ENCODE data around the gene KSR1.
A peak's percentile ranks its signal among the peaks of the same experiment; 100 is the strongest.

Gene KSR1

GRCh38 chr17:27514595-27515413 is 58.6 kb downstream of the KSR1 start:
- no peak for DNase-seq (ENCODE audit: low read depth, low spot score)

- DNase-seq (ENCODE audit: low read depth, low spot score), result no peak
Observed at GRCh38 chr17:27518048-27518447, 61.8 kb downstream of the KSR1 start.

- no peak for DNase-seq (ENCODE audit: low read depth, low spot score)
Observed at GRCh38 chr17:27518545-27519521, 62.6 kb downstream of the KSR1 start.

GRCh38 chr17:27519550-27519949 is 63.3 kb downstream of the KSR1 start:
- DNase-seq (ENCODE audit: low read depth, low spot score), result no peak

DNA sequence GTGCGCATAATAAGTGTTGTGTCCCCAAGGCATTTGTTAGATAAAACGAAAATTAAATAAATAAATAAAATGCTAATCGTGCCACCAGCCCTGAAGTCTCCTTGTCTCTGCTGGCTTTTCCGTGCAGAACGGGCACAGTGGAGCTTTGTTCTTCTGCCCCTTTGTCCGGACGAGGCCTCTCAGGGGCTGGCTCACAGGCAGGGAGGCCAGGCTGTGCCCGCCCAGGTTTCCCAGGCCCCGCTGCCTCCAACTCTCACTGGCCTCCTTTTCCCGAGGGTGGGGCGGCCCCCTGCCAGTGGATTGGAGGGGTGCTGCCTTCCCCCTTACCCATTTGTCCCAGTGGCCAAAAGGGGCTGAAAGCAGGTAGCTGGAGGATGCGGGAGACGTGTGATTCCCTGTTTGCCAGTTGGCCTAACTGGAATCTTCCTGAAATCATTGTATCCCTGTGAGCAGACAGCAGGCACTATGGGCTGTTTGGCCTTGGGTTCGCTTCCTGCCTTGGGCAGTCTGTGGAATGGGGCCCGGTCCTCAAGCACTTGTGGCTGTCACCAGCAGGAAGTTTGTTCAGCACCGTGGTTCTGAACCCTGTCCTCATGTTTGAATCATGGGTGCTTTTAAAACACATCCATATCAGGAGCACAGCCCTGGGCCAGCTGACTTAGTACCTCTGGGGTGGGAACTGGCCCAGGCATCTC is 64.4 kb downstream of the KSR1 start:
- DNase-seq (ENCODE audit: low read depth, low spot score), result no peak

- no peak for DNase-seq (ENCODE audit: low read depth, low spot score)
Observed at GRCh38 chr17:27521281-27522027, 65.2 kb downstream of the KSR1 start.

GRCh38 chr17:27522028-27522635 is 65.9 kb downstream of the KSR1 start:
- peak; percentile 44 for DNase-seq (ENCODE audit: low read depth, low spot score)

GRCh38 chr17:27523712-27524111 is 67.5 kb downstream of the KSR1 start:
- no peak for DNase-seq (ENCODE audit: low read depth, low spot score)

DNA sequence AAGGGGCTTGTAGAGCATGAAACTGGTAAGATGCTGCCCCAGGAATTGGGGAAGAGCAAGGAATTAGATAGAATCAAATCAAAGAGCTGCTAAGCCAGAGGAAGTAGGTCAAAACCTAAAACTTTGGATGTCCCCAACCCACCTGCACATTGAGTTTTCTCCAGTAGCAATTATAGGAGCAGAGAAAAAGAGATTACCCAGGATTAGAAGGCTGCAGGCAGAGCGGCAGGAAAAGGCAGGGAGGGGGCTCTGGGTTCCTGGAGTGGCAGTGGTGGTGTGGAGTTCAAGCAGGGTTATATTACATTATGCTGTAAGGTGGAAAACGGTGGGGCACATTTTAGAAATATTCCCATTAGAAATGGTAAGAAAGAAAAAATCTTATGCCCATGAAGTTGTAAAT is 68.3 kb downstream of the KSR1 start:
- no peak for DNase-seq (ENCODE audit: low read depth, low spot score)

GRCh38 chr17:27525316-27525715 is 69.1 kb downstream of the KSR1 start:
- no peak for DNase-seq (ENCODE audit: low read depth, low spot score)

GRCh38 chr17:27525836-27526603 is 69.8 kb downstream of the KSR1 start:
- no peak for DNase-seq (ENCODE audit: low read depth, low spot score)

GRCh38 chr17:27526604-27527002 is 70.4 kb downstream of the KSR1 start:
- peak; percentile 51 for DNase-seq (ENCODE audit: low read depth, low spot score)

DNA sequence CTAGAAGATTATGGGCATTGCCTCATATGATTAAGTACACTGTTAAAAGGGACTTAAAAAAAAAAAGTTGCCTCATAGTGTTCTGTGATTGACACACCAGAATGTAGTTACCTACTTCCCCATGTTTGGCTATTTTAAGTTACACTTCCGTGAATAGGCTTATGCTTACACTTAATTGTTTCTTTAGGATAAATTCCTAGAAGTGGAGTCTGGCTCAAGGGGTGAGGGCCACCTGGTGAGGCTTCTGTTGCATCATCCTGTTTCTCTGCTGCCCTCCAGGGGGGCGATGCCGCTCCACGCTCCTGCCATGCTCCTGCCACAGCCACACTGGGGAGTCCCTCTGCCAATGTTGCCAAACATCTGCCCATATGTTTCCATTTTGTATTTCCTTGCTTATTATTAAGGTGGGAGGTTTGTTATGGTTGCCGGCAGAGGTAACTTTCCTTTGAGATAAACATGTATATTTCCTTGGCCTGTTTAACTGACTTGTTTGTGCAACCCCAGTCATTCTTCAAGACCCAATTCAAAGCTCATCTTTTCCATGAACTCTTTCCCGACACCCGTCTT is 73.1 kb downstream of the KSR1 start:
- DNase-seq (ENCODE audit: low read depth, low spot score), result no peak

DNA sequence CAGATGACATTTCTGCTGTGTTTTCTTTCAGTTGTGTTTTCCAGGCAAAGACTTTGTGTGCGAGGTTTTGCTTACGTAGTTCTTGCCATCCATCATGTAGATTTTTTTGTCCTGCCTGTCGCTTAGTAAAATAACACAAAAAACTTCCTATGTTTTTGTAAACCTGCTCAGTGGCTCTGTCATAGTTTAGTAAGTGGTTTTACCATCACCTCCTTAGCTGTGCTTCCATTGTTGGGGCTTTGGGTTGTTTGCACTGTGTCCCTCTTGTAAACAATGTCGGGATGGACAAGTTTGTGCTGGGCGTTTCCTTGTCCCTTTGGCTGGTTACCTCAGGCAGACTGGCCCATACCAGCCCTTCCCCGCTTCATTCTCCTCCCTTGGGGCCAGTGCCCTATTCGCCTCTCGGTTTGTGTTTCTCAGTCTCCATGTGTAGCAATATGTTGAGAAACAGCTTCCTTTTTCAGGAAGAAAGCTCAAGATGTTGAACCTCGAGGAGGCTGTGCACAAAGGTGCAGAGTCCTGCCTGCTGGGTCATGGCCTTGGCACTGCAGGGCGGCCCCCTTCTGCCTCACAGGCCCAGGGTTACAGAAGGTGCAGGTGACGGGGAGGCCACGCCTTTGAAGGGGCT is 74.6 kb downstream of the KSR1 start:
- no peak for DNase-seq (ENCODE audit: low read depth, low spot score)

DNA sequence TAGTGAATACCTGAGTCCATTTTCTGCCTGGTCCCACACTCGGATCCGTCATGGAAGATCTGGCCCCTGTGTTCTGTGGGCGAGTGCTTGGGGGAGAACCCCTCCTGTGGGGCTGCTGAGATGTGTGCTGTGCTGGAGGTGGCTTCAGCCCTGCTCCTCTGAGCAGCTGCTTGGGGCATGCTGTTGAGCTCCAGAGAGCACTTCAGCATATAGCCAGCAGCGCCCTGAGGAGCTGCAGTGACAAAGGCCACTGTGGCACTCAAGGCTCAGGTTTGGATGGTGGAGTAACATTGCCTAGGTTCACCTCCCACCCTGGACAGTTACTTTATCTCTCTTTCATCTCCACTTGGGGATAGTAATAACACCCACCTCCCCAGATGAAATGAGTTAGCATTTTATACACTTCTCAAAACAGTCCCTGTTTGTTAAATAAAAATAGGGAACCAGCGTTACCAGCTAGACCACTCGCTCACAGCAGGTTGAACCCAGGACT is 75.3 kb downstream of the KSR1 start:
- peak; percentile 18 for DNase-seq (ENCODE audit: low read depth, low spot score)

DNA sequence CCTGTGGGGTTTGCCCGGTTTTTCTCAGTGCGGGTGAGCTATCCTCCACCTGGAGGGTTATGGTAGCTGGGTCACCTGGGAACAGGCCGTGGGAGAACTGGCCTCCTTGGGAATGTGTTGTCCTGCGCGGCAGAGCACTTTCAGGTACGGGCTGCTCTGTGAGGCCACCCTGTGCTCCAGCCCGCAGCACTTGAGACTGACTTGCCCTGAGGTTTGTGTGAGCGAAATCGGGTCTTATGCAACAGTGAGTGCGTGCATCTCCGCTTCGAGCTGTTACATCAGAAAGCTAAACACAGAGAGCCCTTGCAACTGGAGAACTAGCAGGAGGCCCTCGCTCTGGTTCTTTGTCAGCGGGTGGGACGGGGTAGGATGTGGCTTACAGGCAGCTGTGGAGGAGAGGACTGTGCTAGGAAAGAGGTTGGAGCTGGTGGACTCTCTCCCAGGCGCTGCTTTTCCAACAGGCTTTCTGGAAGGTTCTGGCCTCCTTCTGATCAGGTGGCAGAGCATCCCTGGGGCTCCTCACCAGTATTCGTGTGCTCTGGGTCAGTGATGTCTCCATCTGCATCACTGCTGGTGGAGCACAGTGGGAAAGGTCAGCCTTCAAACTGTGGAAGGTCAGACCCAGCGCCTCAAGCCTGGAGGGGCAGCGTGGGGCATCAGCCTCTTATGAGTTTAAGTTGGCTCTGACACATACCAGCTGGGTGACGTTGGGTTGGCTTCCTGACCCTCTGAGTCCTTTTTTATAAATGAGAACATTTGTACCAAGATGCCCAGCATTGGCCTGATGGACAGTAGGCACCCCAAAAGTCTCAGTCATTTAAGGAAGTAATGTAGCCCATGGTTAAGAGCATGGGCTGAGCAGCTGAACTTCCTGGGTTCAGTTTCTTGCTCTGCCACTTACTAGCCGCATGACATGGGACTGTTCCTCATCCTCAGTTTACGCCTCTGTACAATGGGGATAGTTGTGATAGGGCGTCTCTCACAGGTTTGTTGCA is 76.3 kb downstream of the KSR1 start:
- peak; percentile 56 for DNase-seq (ENCODE audit: low read depth, low spot score)

- peak; percentile 81 for DNase-seq (ENCODE audit: low read depth, low spot score)
Observed at GRCh38 chr17:27533874-27534815, 77.9 kb downstream of the KSR1 start.

Data from ELF-1 (cell line).